Measurements from ENCODE around the gene PIP5K1C. TPM values are rescaled to one million over a fixed set of nuclear protein-coding genes. Genes with fewer than 3 reads are reported as not detected.
A peak's percentile ranks its signal among the peaks of the same experiment; 100 is the strongest.

Gene PIP5K1C, protein sequence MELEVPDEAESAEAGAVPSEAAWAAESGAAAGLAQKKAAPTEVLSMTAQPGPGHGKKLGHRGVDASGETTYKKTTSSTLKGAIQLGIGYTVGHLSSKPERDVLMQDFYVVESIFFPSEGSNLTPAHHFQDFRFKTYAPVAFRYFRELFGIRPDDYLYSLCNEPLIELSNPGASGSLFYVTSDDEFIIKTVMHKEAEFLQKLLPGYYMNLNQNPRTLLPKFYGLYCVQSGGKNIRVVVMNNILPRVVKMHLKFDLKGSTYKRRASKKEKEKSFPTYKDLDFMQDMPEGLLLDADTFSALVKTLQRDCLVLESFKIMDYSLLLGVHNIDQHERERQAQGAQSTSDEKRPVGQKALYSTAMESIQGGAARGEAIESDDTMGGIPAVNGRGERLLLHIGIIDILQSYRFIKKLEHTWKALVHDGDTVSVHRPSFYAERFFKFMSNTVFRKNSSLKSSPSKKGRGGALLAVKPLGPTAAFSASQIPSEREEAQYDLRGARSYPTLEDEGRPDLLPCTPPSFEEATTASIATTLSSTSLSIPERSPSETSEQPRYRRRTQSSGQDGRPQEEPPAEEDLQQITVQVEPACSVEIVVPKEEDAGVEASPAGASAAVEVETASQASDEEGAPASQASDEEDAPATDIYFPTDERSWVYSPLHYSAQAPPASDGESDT
- total RNA-seq (10 to 100 TPM; 38.7 to 42.2 TPM), polyA plus RNA-seq (ENCODE audit: insufficient read length in 6 of 6) (10 to 100 TPM; 20.2 to 31.0 (median 25.5) TPM)
- long read RNA-seq, donor 1, full-length matches to known transcripts, result 3 of 10 reads
- long read RNA-seq, donor 1, partial matches to known transcripts, result 7 of 10 reads
- long read RNA-seq, donor 1, other reads (novel, unspliced or antisense), result 0 of 10 reads
- long read RNA-seq, donor 2, full-length matches to known transcripts, result 3 of 14 reads
- long read RNA-seq, donor 2, partial matches to known transcripts, result 11 of 14 reads
- long read RNA-seq, donor 2, other reads (novel, unspliced or antisense), result 0 of 14 reads
- long read RNA-seq, donor 3, full-length matches to known transcripts, result 6 of 6 reads
- long read RNA-seq, donor 3, partial matches to known transcripts, result 0 of 6 reads
- long read RNA-seq, donor 3, other reads (novel, unspliced or antisense), result 0 of 6 reads
- long read RNA-seq, donor 4, full-length matches to known transcripts, result 1 of 4 reads
- long read RNA-seq, donor 4, partial matches to known transcripts, result 0 of 4 reads
- long read RNA-seq, donor 4, other reads (novel, unspliced or antisense), result 3 of 4 reads
- long read RNA-seq, donor 5, full-length matches to known transcripts, result 2 of 2 reads
- long read RNA-seq, donor 5, partial matches to known transcripts, result 0 of 2 reads
- long read RNA-seq, donor 5, other reads (novel, unspliced or antisense), result 0 of 2 reads
- long read RNA-seq, donor 6, full-length matches to known transcripts, result 3 of 3 reads
- long read RNA-seq, donor 6, partial matches to known transcripts, result 0 of 3 reads
- long read RNA-seq, donor 6, other reads (novel, unspliced or antisense), result 0 of 3 reads
- long read RNA-seq, donor 7, result 0 reads
- long read RNA-seq, donor 8, full-length matches to known transcripts, result 4 of 4 reads
- long read RNA-seq, donor 8, partial matches to known transcripts, result 0 of 4 reads
- long read RNA-seq, donor 8, other reads (novel, unspliced or antisense), result 0 of 4 reads
- long read RNA-seq, donor 9, result 0 reads
- long read RNA-seq, donor 10, partial matches to known transcripts, result 1 of 5 reads
- long read RNA-seq, donor 10, other reads (novel, unspliced or antisense), result 4 of 5 reads
- long read RNA-seq, donor 11, result 0 reads
- long read RNA-seq, donor 12, full-length matches to known transcripts, result 4 of 4 reads
- long read RNA-seq, donor 12, partial matches to known transcripts, result 0 of 4 reads
- long read RNA-seq, donor 12, other reads (novel, unspliced or antisense), result 0 of 4 reads

DNA sequence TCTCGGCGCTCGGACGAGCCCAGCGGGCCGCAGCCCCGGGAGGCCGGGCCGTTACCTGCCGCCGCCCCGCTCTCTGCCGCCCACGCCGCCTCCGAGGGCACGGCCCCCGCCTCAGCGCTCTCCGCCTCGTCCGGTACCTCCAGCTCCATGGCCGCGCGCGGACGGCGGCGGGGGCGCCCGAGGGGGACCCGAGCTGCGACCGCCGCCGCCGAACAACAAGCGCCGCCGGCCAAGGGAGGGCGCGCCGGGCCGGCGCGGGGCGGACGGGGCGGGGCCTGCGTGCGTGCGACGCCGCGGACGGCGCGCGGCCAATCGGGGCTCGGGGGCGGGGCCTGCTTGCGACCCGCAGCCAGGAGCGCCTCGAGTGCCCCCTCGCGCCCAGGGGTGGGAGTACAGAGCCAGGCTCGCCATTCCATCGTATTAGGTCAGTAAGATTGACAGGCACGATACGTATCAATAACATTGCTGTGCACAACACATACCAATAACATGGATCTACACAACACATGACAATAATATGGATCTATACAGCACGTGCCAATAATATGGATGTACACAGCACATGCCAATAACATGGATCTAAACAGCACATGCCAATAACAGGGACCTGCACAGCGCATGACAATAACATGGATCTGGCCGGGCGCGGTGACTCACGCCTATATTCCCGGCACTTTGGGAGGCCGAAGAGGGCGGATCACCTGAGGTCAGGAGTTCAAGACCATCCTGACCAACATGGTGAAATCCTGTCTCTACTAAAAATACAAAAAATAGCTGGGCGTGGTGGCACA is at the start of gene PIP5K1C:
Gene PIP5K1C, minus strand, starts transcription at position 227 of the 791 bp plus-strand sequence. Its CDS starts 78 bp downstream, at position 149.
- Histone ChIP-seq H3K27me3 (peaks cover 0 to under 1% of the 10 kb centered on the region in 2 donors), H3K4me3 (peak within 1 kb of the TSS; percentile 61 to 86), H3K36me3 (peaks cover 0 to 7% of the 10 kb centered on the region in 2 donors), H3K4me1 (peaks cover 0 to 21% of the 10 kb centered on the region in 2 donors), H3K9me3 (no peaks in the 10 kb centered on the region), H3K27ac (peak within 1 kb of the TSS; percentile 76 to 80)
- DNase-seq (peak; percentile 88 to 98 (median 91)), ATAC-seq (peak; percentile 99)
- intact Hi-C loops (cut with DNase I), result loop anchor here (5.0 kb wide), 1 partner anchor 33 kb away; no protein-coding TSS in a partner anchor
- TF ChIP-seq, protein P1, sequence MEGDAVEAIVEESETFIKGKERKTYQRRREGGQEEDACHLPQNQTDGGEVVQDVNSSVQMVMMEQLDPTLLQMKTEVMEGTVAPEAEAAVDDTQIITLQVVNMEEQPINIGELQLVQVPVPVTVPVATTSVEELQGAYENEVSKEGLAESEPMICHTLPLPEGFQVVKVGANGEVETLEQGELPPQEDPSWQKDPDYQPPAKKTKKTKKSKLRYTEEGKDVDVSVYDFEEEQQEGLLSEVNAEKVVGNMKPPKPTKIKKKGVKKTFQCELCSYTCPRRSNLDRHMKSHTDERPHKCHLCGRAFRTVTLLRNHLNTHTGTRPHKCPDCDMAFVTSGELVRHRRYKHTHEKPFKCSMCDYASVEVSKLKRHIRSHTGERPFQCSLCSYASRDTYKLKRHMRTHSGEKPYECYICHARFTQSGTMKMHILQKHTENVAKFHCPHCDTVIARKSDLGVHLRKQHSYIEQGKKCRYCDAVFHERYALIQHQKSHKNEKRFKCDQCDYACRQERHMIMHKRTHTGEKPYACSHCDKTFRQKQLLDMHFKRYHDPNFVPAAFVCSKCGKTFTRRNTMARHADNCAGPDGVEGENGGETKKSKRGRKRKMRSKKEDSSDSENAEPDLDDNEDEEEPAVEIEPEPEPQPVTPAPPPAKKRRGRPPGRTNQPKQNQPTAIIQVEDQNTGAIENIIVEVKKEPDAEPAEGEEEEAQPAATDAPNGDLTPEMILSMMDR (IDR thresholded peaks at IDR 0.05), result peak; percentile 73 to 80

DNA sequence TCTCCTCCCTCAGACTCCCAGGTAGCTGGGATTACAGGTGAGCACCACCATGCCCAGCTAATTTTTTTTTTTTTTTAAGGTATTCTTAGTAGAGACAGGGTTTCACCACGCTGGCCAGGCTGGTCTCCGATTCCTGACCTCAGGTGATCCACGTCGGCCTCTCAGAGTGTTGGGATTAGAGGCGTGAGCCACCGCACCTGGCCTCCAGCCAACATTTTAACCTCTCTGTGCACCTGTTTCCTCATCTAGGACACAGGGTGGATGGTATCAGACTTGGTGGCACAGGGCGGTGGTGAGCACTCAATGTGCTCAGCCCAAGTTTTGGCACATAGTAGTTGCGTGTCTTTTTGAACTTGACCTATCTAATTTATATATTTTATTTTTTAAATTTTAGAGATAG is 48.7 kb upstream of the PIP5K1C start:
- no peak overlapping the region for H3K4me3 ChIP-seq
- intact Hi-C loops (cut with DNase I), result no loop called here
- no peak overlapping the region for H3K27ac ChIP-seq
- TF ChIP-seq, protein P1 (IDR thresholded peaks at IDR 0.05), result no peak
- H3K36me3 ChIP-seq, result peaks cover 0 to 52% of the 10 kb centered on the region in 2 donors
- DNase-seq (peak in 1 of 4 donors; percentile 50), ATAC-seq (peak; percentile 14)
- no peaks in the 10 kb centered on the region for H3K9me3 ChIP-seq
- no peaks in the 10 kb centered on the region for H3K27me3 ChIP-seq
- H3K4me1 ChIP-seq, result no peaks in the 10 kb centered on the region

GRCh38 chr19:3746371-3747056 is 46.2 kb upstream of the PIP5K1C start:
- no peak for ATAC-seq
- TF ChIP-seq, protein P1 (IDR thresholded peaks at IDR 0.05), result no peak
- no peaks in the 10 kb centered on the region for H3K4me1 ChIP-seq
- no peak overlapping the region for H3K27ac ChIP-seq
- intact Hi-C loops (cut with DNase I), result no loop called here
- no peaks in the 10 kb centered on the region for H3K27me3 ChIP-seq
- H3K9me3 ChIP-seq, result no peaks in the 10 kb centered on the region
- H3K4me3 ChIP-seq, result no peak overlapping the region
- peak in 1 of 4 donors; percentile 81 for DNase-seq
- H3K36me3 ChIP-seq, result peaks cover 0 to 28% of the 10 kb centered on the region in 2 donors
